GM18868 (cell line): ENCODE measurements around the gene ZBTB12.
"Not testable (repeated sequence)": the region's sequence is repeated elsewhere in the genome, so short reads cannot be mapped to it uniquely, and the experiment has no call there.

Experiments
- ATAC-seq: cut with Tn5 transposase; IDR thresholded peaks from one replicate; pipeline ENCODE4 v1.9.1; 2021; ENCODE audit warnings: mild to moderate bottlenecking, moderate library complexity; ENCODE audit not compliant: unreplicated experiment

Gene ZBTB12

GRCh38 chr6:31851980-31852718 is 49.7 kb downstream of the ZBTB12 start:
- not testable (repeated sequence) for ATAC-seq

DNA sequence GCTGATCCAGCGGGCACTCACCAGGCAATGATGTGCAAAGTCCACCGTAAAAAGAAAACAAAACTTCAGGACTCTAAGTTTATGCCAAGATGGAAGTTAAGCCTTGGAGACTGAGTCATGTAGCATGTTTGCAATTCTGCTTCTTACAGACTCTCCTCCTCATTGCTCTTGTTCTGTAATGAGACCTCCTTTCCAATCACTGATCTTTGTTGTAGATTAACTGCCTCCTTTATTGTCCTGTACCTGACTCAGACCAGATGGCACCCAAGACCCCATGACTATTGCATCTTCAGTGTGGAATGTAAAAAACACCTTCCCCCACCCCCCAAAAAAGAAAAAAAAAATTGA is 50.4 kb downstream of the ZBTB12 start:
- ATAC-seq = no peak

DNA sequence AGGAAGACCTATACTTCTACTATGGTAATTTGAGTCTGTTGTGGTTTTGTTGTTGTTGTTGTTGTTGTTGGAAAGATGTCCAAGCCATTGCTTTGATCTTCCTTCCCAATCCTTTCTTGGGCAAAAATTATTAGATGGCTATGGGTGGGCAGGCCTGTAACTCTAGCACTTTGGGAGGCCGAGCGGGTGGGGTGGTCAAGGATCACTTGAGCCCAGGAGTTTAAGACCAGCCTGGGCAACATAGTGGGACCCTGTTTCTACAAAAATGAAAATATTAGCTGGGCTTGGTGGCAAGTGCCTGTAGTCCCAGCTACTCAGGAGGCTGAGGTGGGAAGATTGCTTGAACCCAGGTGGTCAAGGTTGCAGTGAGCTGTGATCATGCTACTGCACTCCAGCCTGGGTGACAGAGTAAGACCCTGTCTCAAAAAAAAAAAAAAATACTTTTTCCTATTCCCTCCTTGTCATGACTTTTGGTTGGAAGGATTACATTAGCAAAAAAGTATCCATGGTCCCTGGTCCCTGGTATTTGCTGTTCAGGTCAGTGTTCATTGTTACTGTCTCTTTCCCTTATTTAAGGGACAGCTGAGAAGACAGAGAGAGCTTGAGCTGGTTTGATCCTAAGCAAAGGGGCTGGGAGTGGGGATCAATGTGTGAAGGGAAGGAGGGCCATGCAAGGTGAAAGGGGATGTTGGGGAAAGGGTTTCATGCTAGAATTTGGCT is 51.0 kb downstream of the ZBTB12 start:
- ATAC-seq = no peak
